Mesendoderm (in vitro differentiated cells): ENCODE results near the gene ZCCHC8.
"Not testable (repeated sequence)": the region's sequence is repeated elsewhere in the genome, so short reads cannot be mapped to it uniquely, and the experiment has no call there.

Source experiments
- DNase-seq: peaks from one replicate; pipeline ENCODE4 v3.0.0; 2013
- H2AK5ac ChIP-seq: 2 replicates; pipeline ENCODE4 v1.6.1; 2013; ENCODE audit warnings: low read length, inconsistent platforms
- H2BK120ac ChIP-seq: 2 replicates; pipeline ENCODE4 v1.6.1; 2013; ENCODE audit warnings: low read depth, mild to moderate bottlenecking, low read length, moderate library complexity, mixed read lengths
- H2BK15ac ChIP-seq: replicated peaks from 2 replicates; pipeline ENCODE4 v1.6.1; 2013; ENCODE audit warnings: low read depth, mild to moderate bottlenecking, moderate library complexity
- H2BK5ac ChIP-seq: 2 replicates; pipeline ENCODE4 v1.6.1; 2013; ENCODE audit warnings: low read length, inconsistent platforms
- H3K18ac ChIP-seq: 2 replicates; pipeline ENCODE4 v1.6.1; 2013; ENCODE audit warnings: mild to moderate bottlenecking, low read length, mixed read lengths
- H3K23ac ChIP-seq: one replicate; pipeline ENCODE4 v1.6.1; 2013; ENCODE audit warnings: low read length
- H3K27ac ChIP-seq: 2 replicates; pipeline ENCODE4 v1.5.1; 2013; ENCODE audit warnings: low read depth, mild to moderate bottlenecking, inconsistent platforms, low read length, moderate library complexity
- H3K27me3 ChIP-seq: 2 replicates; pipeline ENCODE4 v1.6.1; 2013; ENCODE audit warnings: low read length, control low read depth, mild to moderate bottlenecking, inconsistent platforms; ENCODE audit not compliant: insufficient read depth, poor library complexity
- H3K36me3 ChIP-seq: 2 replicates; pipeline ENCODE4 v1.6.1; 2013; ENCODE audit warnings: low read length, inconsistent platforms; ENCODE audit not compliant: control insufficient read depth, insufficient read depth
- H3K4ac ChIP-seq: one replicate; pipeline ENCODE4 v1.6.1; 2013; ENCODE audit warnings: low read depth, mild to moderate bottlenecking, low read length, moderate library complexity
- H3K4me1 ChIP-seq: 2 replicates; pipeline ENCODE4 v1.6.1; 2013; ENCODE audit warnings: low read depth, low read length, inconsistent platforms; ENCODE audit not compliant: control insufficient read depth
- H3K4me2 ChIP-seq: 2 replicates; pipeline ENCODE4 v1.6.1; 2013; ENCODE audit warnings: low read length
- H3K4me3 ChIP-seq: 2 replicates; pipeline ENCODE4 v1.5.1; 2013; ENCODE audit warnings: mild to moderate bottlenecking, low read length
- H3K56ac ChIP-seq: one replicate; pipeline ENCODE4 v1.6.1; 2013; ENCODE audit warnings: low read length
- H3K79me1 ChIP-seq: 2 replicates; pipeline ENCODE4 v1.6.1; 2013; ENCODE audit warnings: low read length, inconsistent platforms
- H3K79me2 ChIP-seq: 2 replicates; pipeline ENCODE4 v1.6.1; 2013; ENCODE audit warnings: mild to moderate bottlenecking, low read length; ENCODE audit not compliant: control insufficient read depth, insufficient read depth
- H3K9ac ChIP-seq: 2 replicates; pipeline ENCODE4 v1.6.1; 2013; ENCODE audit warnings: low read length, inconsistent platforms
- H4K5ac ChIP-seq: one replicate; pipeline ENCODE4 v1.6.1; 2013; ENCODE audit warnings: low read length
- H4K8ac ChIP-seq: one replicate; pipeline ENCODE4 v1.6.1; 2013; ENCODE audit warnings: low read depth, mild to moderate bottlenecking, control low read depth, low read length, moderate library complexity
- WGBS: extraction: QIAGEN DNeasy Blood & Tissue Kit; methylation state at CpG from one replicate; pipeline ENCODE4 v1.1.7; 2013; ENCODE audit warnings: low lambda C conversion rate, missing lambda C conversion rate; ENCODE audit not compliant: insufficient coverage; ENCODE audit errors: extremely low coverage; 5-methylcytosine and 5-hydroxymethylcytosine counted together

Gene ZCCHC8

DNA sequence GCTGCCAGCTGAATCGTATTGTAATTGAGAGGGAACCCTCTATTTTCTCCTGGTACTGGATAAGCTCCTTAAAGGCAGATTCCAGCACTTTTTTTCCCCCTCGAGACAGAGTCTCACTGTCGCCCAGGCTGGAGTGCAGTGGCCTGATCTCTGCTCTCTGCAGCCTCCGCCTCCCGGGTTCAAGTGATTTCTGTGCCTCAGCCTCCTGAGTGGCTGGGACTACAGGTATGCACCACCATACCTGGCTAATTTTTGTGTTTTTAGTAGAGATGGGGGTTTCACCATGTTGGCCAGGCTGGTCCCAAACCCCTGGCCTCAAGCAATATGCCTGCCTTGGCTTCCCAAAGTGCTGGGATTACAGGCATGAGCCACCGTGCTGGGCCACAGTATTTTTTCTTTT, 30.9 kb downstream of the ZCCHC8 start:
- H3K9ac ChIP-seq, H3K4me1 ChIP-seq, H2BK5ac ChIP-seq, H3K18ac ChIP-seq, H3K79me2 ChIP-seq, H2BK120ac ChIP-seq, H4K5ac ChIP-seq, H2BK15ac ChIP-seq, H3K4me3 ChIP-seq, H3K56ac ChIP-seq, H3K4me2 ChIP-seq, H3K4ac ChIP-seq, H3K79me1 ChIP-seq, H2AK5ac ChIP-seq, H3K27ac ChIP-seq, DNase-seq, H3K27me3 ChIP-seq, H4K8ac ChIP-seq, H3K36me3 ChIP-seq, H3K23ac ChIP-seq: not testable (repeated sequence)
- no CpG with 5 or more reads among the region's 6 CpGs for WGBS

DNA sequence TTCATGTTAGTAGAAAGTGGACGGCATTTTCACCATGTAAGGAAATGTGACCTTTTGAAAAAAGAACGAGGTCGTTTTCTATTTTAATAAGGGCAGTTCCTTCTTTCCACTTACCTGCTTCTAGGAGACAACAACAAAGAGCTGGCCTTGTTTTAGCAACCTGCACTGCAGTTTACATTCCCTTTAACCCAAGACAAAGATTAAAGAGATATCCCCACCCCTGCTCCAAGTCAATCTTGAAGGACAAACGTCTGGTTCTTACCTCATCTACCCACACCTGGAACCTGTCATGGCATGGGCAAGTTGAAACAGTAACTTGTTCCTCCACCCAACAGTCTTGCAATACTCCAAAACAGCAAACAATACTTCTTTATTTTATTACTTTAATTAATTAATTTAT, 32.7 kb downstream of the ZCCHC8 start:
- Histone ChIP-seq H3K56ac (no peak overlapping the region), H2BK5ac (no peak overlapping the region), H3K18ac (no peak overlapping the region), H2BK15ac (no peak overlapping the region), H3K4me3 (no peak overlapping the region), H4K8ac (no peak overlapping the region), H3K4me2 (no peak overlapping the region), H3K79me2 (no peaks in the 10 kb centered on the region), H3K79me1 (no peaks in the 10 kb centered on the region), H4K5ac (no peak overlapping the region), H3K36me3 (no peaks in the 10 kb centered on the region), H3K27ac (no peak overlapping the region), H3K27me3 (no peaks in the 10 kb centered on the region), H3K9ac (no peak overlapping the region), H3K4me1 (no peaks in the 10 kb centered on the region), H3K4ac (no peak overlapping the region), H3K23ac (no peak overlapping the region), H2AK5ac (no peak overlapping the region), H2BK120ac (no peak overlapping the region)
- no CpG with 5 or more reads among the region's 4 CpGs for WGBS
- peak; percentile 32 for DNase-seq

DNA sequence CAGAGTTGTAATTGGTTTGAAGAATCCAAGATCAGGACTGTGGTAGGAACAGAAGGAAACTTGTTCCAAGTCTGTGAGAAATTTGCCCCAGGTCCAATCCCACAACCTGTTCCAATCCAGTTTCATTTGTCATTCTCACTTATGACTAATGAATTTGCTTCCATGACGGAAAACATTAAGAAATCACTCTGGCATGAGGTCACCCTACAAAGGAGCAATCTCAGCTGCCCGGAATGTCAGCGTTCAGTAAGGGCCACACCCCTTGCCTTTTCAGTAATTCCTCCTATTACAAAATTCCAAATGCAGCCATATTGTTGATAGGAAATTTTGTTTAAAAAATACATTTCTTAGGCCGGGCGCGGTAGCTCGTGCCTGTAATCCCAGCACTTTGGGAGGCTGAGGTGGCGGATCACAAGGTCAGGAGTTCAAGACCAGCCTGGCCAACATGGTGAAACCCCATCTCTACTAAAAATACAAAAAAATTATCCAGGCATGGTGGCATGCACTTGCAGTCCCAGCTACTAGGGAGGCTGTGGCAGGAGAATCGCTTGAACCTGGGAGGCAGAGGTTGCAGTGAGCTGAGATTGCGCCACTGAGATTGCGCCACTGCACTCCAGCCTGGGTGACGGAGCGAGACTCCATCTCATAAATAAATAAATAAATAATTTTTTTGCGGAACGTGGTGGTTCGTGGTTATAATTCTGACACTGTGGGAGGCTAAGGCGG, 36.3 kb downstream of the ZCCHC8 start:
- not testable (repeated sequence) for H3K79me1 ChIP-seq, H2BK15ac ChIP-seq, H3K18ac ChIP-seq, H2AK5ac ChIP-seq, H4K8ac ChIP-seq, H3K27ac ChIP-seq, H3K27me3 ChIP-seq, H3K23ac ChIP-seq, H3K36me3 ChIP-seq, H3K56ac ChIP-seq, H4K5ac ChIP-seq, H3K9ac ChIP-seq, H2BK120ac ChIP-seq, H3K4ac ChIP-seq, H2BK5ac ChIP-seq, H3K4me1 ChIP-seq, H3K79me2 ChIP-seq, H3K4me3 ChIP-seq, H3K4me2 ChIP-seq
- peak; percentile 67 for DNase-seq
- 100% methylated on average over 3 of the region's 17 CpGs for WGBS

DNA sequence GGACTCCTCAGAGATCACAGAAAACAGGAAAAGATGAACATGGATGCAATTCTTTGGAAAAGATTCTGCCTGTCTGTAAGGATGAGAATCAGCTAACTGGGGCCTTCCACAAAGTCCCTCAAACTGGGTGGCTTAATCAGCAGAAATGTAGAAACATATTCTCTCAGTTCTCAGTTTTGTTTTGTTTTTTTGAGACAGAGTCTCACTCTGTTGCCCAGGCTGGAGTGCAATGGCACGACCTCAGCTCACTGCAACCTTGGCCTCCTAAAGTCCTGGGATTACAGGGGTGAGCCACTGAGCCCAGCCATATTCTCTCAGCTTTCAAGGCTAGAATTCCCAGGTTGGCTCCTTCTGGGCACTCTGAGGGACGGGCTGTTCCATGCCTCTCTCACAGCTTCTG, 40.1 kb downstream of the ZCCHC8 start:
- Histone ChIP-seq H4K8ac (no peak overlapping the region), H3K56ac (no peak overlapping the region), H3K4me2 (no peak overlapping the region), H2AK5ac (no peak overlapping the region), H3K23ac (no peak overlapping the region), H3K79me2 (no peaks in the 10 kb centered on the region), H3K27ac (no peak overlapping the region), H3K18ac (no peak overlapping the region), H3K27me3 (no peaks in the 10 kb centered on the region), H2BK5ac (no peak overlapping the region), H2BK15ac (no peak overlapping the region), H3K4me1 (no peaks in the 10 kb centered on the region), H3K4me3 (no peak overlapping the region), H3K9ac (no peak overlapping the region), H3K79me1 (no peaks in the 10 kb centered on the region), H3K36me3 (no peaks in the 10 kb centered on the region), H2BK120ac (no peak overlapping the region), H4K5ac (no peak overlapping the region), H3K4ac (no peak overlapping the region)
- WGBS, result no CpG with 5 or more reads among the region's 2 CpGs
- DNase-seq, result no peak

DNA sequence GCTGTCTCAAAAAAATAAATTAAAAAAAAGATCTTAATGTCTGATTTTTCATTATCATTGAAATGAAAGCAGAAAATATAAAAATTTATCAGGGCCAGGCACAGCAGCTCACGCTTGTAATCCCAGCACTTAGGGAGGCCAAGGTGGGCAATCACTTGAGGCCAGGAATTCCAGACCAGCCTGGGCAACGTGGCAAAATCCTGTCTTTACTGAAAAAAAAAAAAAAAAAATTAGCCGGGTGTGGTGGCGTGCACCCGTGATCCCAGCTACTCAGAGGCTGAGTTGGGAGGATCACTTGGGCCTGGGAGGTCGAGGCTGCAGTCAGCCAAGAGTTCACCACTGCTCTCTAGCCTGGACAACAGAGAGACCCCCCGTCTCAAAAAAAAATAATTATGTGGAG, 40.7 kb downstream of the ZCCHC8 start:
- no peak for DNase-seq
- no peak overlapping the region for H2BK5ac ChIP-seq

DNA sequence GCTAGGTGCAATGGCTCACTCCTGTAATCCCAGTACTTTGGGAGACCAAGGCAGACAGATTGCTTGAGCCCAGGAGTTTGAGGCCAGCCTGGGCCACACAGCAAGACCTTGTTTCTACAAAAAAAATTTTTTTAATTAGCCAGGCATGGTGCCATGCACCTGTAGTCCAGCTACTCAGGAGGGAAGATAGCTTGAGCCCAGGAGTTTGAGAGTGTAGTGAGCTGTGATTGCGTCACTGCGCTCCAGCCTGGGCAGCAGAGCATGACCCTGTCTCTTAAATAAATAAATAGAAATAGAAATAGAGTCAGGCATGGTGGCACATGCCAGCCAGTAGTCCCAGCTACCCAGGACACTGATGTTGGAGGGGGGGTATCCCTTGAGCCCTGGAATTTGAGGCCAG, 41.5 kb downstream of the ZCCHC8 start:
- H2BK5ac ChIP-seq, result no peak overlapping the region

More for the DNA sequence above, 40.7 kb downstream of the ZCCHC8 start:
- H2AK5ac ChIP-seq, result no peak overlapping the region
- H3K23ac ChIP-seq, result no peak overlapping the region
- H2BK15ac ChIP-seq, result no peak overlapping the region
- H3K79me2 ChIP-seq, result no peaks in the 10 kb centered on the region
- no peaks in the 10 kb centered on the region for H3K79me1 ChIP-seq
- H3K18ac ChIP-seq, result no peak overlapping the region
- no CpG with 5 or more reads among the region's 7 CpGs for WGBS
- H2BK120ac ChIP-seq, result no peak overlapping the region
- no peak overlapping the region for H3K4me3 ChIP-seq
- H3K27me3 ChIP-seq, result no peaks in the 10 kb centered on the region
- H3K4me2 ChIP-seq, result no peak overlapping the region
- H3K36me3 ChIP-seq, result no peaks in the 10 kb centered on the region
- no peak overlapping the region for H3K9ac ChIP-seq
- H4K8ac ChIP-seq, result no peak overlapping the region
- H4K5ac ChIP-seq, result no peak overlapping the region
- H3K27ac ChIP-seq, result no peak overlapping the region
- no peak overlapping the region for H3K4ac ChIP-seq
- H3K4me1 ChIP-seq, result no peaks in the 10 kb centered on the region
- H3K56ac ChIP-seq, result no peak overlapping the region

More for the DNA sequence above, 41.5 kb downstream of the ZCCHC8 start:
- Histone ChIP-seq H2AK5ac (no peak overlapping the region), H4K8ac (no peak overlapping the region), H2BK15ac (no peak overlapping the region), H3K18ac (no peak overlapping the region), H3K56ac (no peak overlapping the region), H3K79me1 (no peaks in the 10 kb centered on the region), H3K27me3 (no peaks in the 10 kb centered on the region), H3K4me1 (no peaks in the 10 kb centered on the region), H3K4me3 (no peak overlapping the region), H4K5ac (no peak overlapping the region), H2BK120ac (no peak overlapping the region), H3K9ac (no peak overlapping the region), H3K36me3 (no peaks in the 10 kb centered on the region), H3K4me2 (no peak overlapping the region), H3K23ac (no peak overlapping the region), H3K79me2 (no peaks in the 10 kb centered on the region), H3K27ac (no peak overlapping the region), H3K4ac (no peak overlapping the region)
- WGBS, result no CpG with 5 or more reads among the region's 2 CpGs
- DNase-seq, result no peak
